NCI-H345 treated with DMSO at 0.1 percent for 48 hours (cell line): Measurements from ENCODE around the gene COX6B2.

ENCODE experiments used
- DNase-seq: peaks from one replicate; lab custom pipeline; 2025; ENCODE audit not compliant: unreplicated experiment; lab: John Stamatoyannopoulos, UW

COX6B2 gene

GRCh38 chr19:55362990-55363716 lies 8.6 kb upstream of the COX6B2 start, which contains the start of gene GARIN5B:
GARIN5B (minus strand) TSS chr19:55363260; CDS start chr19:55363066, 194 bp downstream.
- DNase-seq: no peak

GRCh38 chr19:55362174-55362989 lies 7.9 kb upstream of the COX6B2 start:
- no peak for DNase-seq

GRCh38 chr19:55360902-55361301 lies 6.4 kb upstream of the COX6B2 start:
- no peak for DNase-seq

DNA sequence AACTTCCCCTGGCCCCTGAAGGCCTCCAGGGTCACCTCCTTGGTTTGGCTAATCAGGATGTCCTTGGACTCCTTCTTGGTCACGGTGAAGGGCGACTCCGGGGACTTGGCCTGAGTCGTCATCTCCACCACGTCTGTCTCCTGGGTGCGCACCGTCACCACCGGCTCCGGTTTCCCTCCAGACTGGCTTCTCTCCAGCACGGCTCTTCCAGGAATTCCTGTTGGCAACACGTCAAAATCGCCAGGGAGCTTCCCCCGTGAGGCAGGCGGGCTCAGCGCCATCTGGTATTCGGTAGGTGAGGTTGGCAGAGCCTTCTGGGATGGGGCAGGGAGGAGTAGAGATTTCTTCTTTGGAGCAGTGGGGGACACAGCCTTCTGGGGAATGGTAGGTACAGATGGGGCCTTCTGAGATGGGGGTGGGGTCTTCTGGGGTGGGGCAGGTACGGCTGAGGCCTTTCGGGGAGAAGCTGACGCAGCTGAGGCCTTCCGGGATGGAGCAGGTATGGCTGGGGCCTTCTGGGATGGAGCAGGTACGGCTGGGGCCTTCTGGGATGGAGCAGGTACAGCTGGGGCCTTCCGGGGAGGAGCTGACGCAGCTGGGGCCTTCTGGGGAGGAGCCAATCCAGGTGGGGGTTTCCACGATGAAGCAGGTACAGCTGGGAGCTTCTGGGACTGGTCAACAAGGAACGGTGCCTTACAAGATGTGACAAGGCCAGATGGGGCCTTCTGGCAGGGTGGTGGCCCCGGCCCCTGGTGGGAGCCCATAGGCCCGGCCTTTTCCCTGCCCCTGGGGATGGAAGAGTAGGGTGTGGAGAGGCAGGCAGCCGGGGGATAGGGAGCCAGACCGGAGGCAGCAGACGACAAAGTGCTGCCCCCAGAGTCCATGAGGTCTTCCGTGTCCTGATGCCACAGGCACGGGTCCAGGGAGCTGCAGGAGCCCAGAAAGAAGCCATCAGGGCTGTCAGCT lies 4.7 kb upstream of the COX6B2 start:
- no peak for DNase-seq

GRCh38 chr19:55358493-55358892 lies 4.0 kb upstream of the COX6B2 start:
- no peak for DNase-seq

GRCh38 chr19:55355213-55355821 lies 798 bp upstream of the COX6B2 start:
- DNase-seq: no peak

GRCh38 chr19:55353803-55354697 lies 469 bp downstream of the COX6B2 start:
- DNase-seq: peak; percentile 12

- no peak for DNase-seq
Observed at GRCh38 chr19:55353356-55353802, 1.1 kb downstream of the COX6B2 start.

DNA sequence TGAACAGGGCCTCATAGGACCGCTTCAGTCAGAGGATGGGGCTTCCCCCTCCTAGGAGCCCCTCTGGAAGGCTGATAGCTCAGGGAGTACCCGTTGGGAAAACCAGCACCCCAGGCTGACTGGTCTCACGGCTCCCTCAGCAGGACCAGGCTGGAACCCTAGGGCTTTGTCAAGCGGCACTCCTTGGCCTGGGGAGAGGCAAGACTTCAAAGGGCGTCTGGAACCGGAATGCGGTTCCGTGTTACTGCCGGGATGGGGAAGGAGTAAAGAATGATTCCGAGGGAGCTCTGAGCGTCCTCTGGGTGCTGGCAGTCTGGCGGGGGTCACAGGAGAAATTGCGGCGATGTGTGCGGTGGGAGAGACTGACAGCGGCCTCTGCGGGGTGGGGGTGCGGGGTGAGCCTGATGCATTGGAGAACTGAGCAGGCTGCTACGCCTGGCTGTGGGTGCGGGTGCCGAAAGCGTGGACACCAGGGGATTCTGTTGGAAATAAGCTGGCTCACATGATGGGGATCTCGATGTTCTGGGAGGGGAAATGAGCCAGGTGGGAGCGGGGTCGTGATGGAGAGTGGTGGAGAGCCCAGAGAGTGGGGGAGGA lies 1.9 kb downstream of the COX6B2 start:
- DNase-seq: no peak

DNA sequence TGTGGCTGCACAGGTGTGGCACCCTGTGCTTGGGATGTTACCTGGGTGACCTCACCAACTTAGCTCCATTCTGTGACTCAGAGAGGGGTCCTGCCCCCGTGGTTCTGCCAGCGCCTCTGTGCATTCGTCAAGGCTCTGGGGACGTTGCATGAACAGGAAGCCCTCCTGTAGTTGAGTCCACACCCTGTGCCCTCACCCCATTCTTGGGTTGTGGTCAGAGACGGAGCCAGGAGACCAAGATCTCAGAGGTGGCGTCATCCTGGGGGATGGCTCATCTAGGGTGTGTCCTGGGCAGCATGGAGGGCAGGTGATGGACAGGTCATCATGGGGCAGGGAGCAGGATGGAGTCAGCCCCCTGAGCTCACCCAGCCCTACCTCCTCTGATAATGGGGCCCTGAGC lies 2.5 kb downstream of the COX6B2 start:
- DNase-seq: no peak

- DNase-seq: no peak
Observed at GRCh38 chr19:55350620-55351315, 3.8 kb downstream of the COX6B2 start.

DNA sequence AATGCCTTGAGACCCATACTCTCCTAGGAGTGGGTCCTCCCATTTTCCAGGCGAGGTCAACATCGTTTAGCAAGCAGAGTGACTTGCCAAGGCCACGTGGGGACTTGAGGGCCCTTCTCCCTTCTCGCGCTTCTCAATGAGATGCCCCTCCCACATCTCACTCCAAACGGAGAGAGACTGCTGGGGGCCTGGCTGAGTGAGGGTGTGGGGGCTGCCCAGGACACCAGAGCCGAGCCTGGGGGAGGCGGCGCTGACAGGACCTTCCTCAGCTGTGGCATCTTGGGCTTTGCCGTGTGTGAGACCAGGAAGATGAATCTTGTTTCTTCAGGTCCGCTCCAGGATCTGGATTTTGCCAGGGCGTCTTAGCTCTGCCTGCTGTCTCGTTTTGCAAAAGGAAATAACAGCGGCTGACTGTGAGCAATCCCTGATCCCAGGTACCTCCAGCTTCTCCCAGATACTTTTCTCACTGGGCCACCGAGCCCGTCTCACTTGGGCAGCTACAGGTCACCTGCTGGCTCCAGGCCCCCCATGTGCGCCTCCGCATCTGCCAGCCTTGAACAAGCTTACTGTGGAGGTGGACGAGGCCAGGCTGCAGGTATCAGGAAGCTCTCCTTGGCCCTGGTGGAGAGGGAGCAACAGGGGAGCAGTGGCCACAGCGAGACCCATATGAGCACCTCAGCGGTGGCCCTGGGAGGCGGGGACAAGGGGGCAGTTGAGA lies 6.0 kb downstream of the COX6B2 start:
- DNase-seq: no peak

- no peak for DNase-seq
Observed at GRCh38 chr19:55347442-55348009, 7.0 kb downstream of the COX6B2 start.

- no peak for DNase-seq
Observed at GRCh38 chr19:55346725-55347441, 7.6 kb downstream of the COX6B2 start.

DNA sequence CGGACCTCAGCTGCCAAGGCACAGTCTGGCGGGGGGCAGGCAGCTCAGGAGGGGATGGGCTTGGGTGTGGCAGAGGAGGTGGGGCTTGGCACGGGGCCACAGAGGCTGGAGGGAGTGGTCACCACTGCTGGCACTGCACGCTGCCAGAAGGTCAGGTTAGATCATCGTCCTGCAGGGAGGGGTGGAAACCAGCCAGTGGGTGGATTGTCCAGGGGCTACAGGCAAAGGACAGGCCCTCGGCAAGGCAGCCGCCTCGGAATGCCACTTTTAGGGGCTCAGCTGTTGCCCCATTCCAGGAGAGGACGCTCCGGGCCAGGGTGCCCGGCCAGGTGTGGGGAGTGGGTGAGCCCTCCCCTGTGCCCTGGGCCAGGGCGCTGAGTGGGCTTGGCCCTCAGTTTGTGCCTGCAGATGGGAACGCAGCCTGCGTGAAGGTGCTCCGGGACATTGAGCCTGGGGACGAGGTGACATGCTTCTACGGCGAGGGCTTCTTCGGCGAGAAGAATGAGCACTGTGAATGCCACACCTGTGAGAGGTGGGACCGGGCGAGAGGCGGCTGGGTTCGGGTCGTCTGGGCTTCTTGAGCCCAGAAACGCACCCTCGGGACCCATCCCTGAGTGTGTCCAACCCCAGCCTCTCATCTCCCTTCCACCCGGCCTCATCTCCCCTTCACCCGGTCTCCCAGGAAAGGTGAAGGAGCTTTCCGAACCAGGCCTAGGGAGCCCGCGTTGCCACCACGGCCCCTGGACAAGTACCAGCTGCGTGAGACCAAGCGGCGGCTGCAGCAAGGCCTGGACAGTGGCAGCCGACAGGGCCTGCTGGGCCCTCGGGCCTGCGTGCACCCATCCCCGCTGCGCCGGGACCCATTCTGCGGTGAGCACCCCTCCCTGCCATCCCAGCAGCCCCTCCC lies 8.4 kb downstream of the COX6B2 start:
- DNase-seq: no peak
